Measurements from ENCODE around the gene ADGRV1.

GRCh38 chr5:91095786-91096385, 537.3 kb downstream of the ADGRV1 start:
- TF ChIP-seq CTCF (IDR thresholded peaks at IDR 0.05) (no peak), ZFX (IDR thresholded peaks at IDR 0.05; ENCODE audit: borderline replicate concordance) (no peak)

Measured in 22Rv1 (cell line).